ENCODE data around the gene RTN1.

- no peak for TF ChIP-seq CTCF (IDR thresholded peaks at IDR 0.05 in 4 of 5, conservative IDR thresholded peaks at IDR 0.05 in 1 of 5)
- no peak for TF ChIP-seq POLR2A (IDR thresholded peaks at IDR 0.05)
These were observed 20.1 kb upstream of the RTN1 start for GRCh38 chr14:59890676-59891075.

All from gastrocnemius medialis (tissue), 4 donors.